GM12892 (cell line): Measurements from ENCODE around the gene PIGZ.

Source experiments
- POLR2A ChIP-seq: IDR thresholded peaks from 2 replicates; pipeline ENCODE4 v1.6.1; 2011; ENCODE audit warnings: low read depth, low read length, control low read depth
- POLR2AphosphoS5 ChIP-seq: IDR thresholded peaks from 2 replicates; pipeline ENCODE4 v1.6.1; 2011; ENCODE audit warnings: low read depth, low read length, control low read depth
- TAF1 ChIP-seq: IDR thresholded peaks from 2 replicates; pipeline ENCODE4 v1.6.1; 2011; ENCODE audit warnings: low read depth, mild to moderate bottlenecking, control low read depth, low read length, borderline replicate concordance

DNA sequence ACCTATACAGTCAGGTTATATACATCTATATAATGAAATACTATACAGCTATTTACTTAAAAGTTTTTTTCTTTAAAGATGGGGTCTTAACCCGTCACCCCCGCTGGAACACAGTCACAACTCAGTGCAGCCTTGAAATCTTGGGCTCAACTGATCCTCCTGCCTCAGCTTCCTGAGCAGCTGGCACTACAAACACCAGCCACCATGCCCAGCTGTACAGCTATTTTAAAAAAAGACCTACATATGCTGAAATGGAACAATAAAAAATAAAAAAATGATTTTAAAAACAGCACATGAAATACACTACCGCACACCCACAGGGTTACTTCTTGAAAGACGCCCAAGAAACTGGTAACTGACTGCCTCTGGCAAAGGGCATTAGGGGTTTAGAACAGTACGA is 30.1 kb downstream of the PIGZ start:
- TF ChIP-seq POLR2A (no peak), POLR2AphosphoS5 (no peak), TAF1 (no peak)
